ENCODE measurements around the gene PARVB.

The PARVB gene

DNA sequence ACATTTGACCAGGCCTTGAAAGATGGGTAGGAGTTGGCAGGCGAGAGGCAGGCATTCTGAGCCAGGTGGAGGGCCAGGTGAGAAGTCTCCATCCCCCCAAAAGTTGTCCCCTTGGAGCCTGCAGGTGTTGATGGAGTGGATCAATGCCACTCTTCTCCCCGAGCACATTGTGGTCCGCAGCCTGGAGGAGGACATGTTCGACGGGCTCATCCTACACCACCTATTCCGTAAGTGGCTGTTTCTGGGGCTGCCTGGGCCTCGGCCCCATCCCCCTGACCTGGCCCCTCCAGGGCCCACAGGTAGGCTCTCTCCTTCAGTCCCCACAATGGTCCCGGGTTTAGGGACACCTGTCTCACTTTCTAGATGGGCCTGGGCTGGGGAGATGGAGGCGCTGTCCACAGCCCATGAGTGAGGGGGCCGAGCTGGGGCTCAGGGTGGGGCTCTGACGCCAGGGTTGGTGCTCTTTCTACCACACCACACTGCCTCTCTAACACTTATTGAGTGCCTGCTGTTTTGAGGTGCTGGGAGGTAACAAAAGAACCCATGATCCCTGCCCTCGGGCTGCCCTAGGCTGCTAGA is 163.6 kb downstream of the PARVB start:
- no peak for DNase-seq

DNA sequence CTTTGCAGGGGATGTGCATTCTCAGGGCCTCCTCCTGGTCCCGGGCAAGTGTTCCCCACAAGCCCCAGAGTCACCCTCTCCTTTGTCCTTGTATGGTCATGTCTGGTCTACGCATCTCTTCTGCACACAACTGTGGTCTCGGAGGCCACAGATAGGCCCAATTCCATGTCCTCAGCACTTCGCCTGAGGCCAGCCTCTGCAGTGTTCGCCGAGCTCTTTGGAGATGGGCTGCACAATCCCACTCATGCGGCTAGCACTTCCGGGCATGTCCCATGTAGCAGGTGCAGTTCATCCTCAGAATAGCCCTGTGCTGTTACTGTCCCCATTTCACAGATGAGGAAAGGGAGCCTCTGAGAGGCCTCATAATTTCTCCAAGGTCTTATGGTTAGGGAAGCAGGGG is 164.2 kb downstream of the PARVB start:
- no peak for DNase-seq

GRCh38 chr22:44188986-44189630 is 165.0 kb downstream of the PARVB start:
- no peak for DNase-seq

DNA sequence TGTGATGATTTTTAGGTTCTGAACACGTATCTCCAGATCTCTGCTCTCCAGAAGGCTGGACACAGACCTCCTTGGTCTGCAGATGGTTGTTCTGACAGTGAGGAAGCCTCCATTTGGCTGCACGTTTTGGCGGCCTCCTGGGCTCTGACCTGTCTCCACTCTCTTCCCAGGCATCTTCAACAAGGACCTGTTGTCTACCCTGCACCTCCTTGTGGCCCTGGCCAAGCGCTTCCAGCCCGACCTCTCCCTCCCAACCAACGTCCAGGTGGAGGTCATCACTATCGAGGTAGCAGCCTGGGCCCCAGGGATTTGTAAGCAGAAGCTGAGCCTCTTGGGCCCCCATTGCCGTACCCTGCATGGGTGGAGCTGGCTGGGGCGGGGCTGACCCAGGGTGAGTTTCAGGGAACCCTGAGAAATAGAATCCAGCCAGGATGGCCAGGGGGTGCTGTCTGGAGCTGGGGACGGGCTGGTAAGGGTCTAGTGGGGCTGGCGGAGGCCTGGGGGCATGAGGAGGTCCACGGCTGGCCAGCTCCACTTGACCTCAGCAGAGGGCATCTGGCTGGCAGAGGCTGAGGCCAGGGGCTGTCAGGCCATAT is 166.4 kb downstream of the PARVB start:
- no peak for DNase-seq

GRCh38 chr22:44191036-44191454 is 166.9 kb downstream of the PARVB start:
- DNase-seq: no peak

GRCh38 chr22:44192098-44192815 is 168.2 kb downstream of the PARVB start:
- peak; percentile 27 to 47 for DNase-seq

GRCh38 chr22:44192816-44193534 is 168.9 kb downstream of the PARVB start:
- no peak for DNase-seq

GRCh38 chr22:44193535-44193891 is 169.4 kb downstream of the PARVB start:
- DNase-seq: no peak

DNA sequence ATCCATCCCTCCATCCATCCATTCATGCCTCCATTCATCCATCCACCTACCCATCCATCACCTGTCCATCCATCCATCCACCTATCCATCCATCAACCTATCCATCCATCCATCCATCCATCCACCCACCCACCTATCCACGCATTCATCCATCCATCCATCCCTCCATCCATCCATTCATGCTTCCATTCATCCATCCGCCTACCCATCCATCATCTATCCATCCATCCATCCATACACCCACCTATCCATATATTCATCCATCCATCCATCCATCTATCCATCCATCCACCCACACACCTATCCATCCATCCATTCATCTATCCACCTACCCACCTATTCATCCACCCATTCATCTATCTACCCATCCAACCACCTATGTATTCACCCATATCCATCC is 170.5 kb downstream of the PARVB start:
- no peak for DNase-seq

- DNase-seq: no peak
Observed at GRCh38 chr22:44195189-44195871, 171.2 kb downstream of the PARVB start.

- no peak for DNase-seq
Observed at GRCh38 chr22:44196241-44196640, 172.1 kb downstream of the PARVB start.

- no peak for DNase-seq
Observed at GRCh38 chr22:44196731-44197131, 172.6 kb downstream of the PARVB start.

- no peak for DNase-seq
Observed at GRCh38 chr22:44197271-44197670, 173.2 kb downstream of the PARVB start.

DNA sequence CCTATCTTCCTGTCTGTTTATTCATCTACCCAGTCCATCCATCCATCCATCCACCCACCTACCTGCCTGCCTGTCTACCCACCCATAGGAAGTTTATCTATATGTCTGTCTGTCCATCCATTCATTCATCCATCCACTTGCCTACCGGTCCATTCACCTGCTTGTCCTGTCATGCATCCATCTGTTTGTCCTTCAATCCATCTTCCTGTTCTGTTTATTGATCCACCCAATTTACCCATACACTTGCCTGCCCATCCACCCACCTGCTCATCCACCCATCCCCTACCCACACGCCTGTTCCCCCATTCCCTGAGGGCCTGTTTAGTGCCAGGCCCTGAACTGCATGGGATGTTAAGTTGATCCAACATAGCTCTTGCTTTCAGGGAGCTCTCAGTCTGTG is 175.1 kb downstream of the PARVB start:
- no peak for DNase-seq

GRCh38 chr22:44199866-44200265 is 175.8 kb downstream of the PARVB start:
- DNase-seq: no peak

DNA sequence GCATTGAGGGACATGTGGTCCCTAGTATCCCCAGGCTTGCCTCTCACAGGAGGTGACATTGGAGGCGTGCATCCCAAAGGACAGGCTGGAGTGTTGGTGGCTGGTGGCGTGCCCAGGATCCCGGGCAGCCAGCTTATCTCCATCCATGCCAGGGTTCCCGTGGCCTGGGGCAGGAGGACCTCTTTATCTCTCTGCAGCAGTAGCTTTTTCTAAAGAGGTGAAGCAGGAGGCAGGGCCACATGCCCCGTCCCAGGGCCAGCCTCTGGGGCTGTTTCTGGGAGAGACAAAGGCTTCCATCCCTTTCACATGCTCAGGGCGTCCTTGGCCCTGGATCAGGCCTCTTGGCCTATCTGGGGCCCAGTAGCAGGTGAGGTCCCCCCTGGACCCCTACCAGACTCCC is 176.3 kb downstream of the PARVB start:
- DNase-seq: no peak

DNA sequence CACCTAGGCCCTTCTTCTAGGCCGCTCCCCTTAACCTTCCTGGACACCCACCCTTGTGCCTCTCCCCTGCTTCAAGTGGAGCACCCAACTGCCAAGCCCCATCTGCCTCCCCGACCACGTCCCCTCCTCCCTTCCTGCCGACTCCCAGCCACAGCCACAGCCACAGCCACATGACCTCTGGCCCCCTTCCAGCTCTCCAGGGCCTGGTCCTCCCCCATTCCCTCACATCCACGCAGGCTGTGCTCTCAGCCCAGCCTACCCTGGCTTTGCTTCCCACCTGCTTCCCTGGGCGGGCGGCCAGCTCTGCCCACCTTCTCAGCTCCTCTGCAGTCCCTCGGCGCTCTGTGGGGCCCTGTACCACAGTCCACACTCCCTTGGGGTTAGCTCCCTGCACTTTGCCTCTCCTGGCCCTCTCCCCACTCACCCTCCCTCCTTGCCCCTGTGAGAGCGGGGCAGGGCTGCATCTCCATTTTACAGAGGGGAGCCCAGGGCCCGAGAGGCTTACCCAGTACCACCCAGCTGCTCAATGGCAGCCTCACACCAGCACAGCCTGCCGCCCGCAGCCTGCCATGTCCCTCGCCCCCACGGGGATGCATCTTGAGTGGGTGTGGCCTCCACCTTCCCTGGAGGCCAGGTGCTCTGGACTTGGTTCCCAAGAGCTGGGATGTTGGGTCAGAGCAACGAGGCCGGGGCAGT is 176.9 kb downstream of the PARVB start:
- no peak for DNase-seq

- DNase-seq: no peak
Observed at GRCh38 chr22:44201665-44202064, 177.6 kb downstream of the PARVB start.

- no peak for DNase-seq
Observed at GRCh38 chr22:44202261-44202789, 178.2 kb downstream of the PARVB start.

- no peak for DNase-seq
Observed at GRCh38 chr22:44203203-44203602, 179.1 kb downstream of the PARVB start.

DNA sequence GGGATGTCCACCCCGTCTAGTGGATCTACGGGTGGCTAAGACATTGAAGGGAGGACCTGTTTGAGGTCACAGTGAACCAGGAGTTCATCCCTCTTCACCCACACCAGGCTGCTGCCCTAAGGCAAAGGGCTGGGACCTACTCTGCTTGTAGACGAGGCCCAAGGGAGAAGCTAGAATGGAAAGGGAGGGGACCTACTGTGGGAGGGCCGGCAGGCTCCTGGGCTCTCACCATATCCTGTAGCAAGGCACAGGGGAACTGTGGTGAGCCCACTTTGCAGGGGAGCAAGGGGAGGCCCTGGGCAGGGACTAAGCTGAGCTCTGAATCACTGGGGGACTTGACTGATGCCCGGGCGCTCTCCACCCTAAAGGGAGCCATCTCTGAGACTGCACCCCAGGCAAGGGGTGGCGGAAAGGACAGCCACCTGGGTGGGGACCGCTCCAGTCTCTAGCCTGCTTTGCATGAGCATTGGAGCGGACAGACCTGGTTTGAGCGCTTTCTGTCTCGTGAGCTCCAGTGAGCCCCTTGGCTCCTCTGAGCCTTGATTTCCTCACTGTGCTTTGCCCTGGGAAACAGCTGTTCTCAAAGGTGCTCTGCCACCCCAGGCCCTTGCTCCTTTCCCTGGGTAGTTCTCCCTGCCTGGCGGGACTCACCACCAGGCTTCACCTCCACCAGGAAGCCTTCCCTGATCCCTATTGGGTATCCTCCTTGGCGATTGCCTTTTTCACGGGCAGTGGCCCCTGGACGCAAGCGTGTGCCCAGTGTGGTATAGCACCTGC is 180.8 kb downstream of the PARVB start:
- no peak for DNase-seq

All from SHP77 (cell line).